ENCODE results near the gene ALKBH4.
A peak's percentile ranks its signal among the peaks of the same experiment; 100 is the strongest.
"Not testable (repeated sequence)": the region's sequence is repeated elsewhere in the genome, so short reads cannot be mapped to it uniquely, and the experiment has no call there.

ALKBH4 gene

GRCh38 chr7:102478314-102479208 is 13.9 kb upstream of the ALKBH4 start, which contains the start of gene POLR2J:
Gene POLR2J (minus strand): TSS chr7:102478922. CDS start chr7:102478860, 62 bp downstream.
- DNase-seq (ENCODE audit: low read depth in 2 of 2), result peak; percentile 82 to 99

GRCh38 chr7:102474736-102475435 is 10.2 kb upstream of the ALKBH4 start:
- not testable (repeated sequence) for DNase-seq (ENCODE audit: low read depth in 2 of 2)

- DNase-seq (ENCODE audit: low read depth in 2 of 2), result not testable (repeated sequence)
Observed at GRCh38 chr7:102474116-102474515, 9.5 kb upstream of the ALKBH4 start.

- no peak for DNase-seq (ENCODE audit: low read depth in 2 of 2)
Observed at GRCh38 chr7:102473271-102473991, 8.8 kb upstream of the ALKBH4 start.

GRCh38 chr7:102472126-102473041 is 7.7 kb upstream of the ALKBH4 start:
- DNase-seq (ENCODE audit: low read depth in 2 of 2), result no peak

- DNase-seq (ENCODE audit: low read depth in 2 of 2), result no peak
Observed at GRCh38 chr7:102471791-102472125, 7.1 kb upstream of the ALKBH4 start.

GRCh38 chr7:102469972-102470825 is 5.5 kb upstream of the ALKBH4 start:
- DNase-seq (ENCODE audit: low read depth in 2 of 2), result no peak

- no peak for DNase-seq (ENCODE audit: low read depth in 2 of 2)
Observed at GRCh38 chr7:102469351-102469971, 4.8 kb upstream of the ALKBH4 start.

GRCh38 chr7:102468478-102469350 is 4.1 kb upstream of the ALKBH4 start:
- no peak for DNase-seq (ENCODE audit: low read depth in 2 of 2)

- DNase-seq (ENCODE audit: low read depth in 2 of 2), result no peak
Observed at GRCh38 chr7:102467581-102468477, 3.2 kb upstream of the ALKBH4 start.

GRCh38 chr7:102466097-102466496 is 1.4 kb upstream of the ALKBH4 start:
- no peak for DNase-seq (ENCODE audit: low read depth in 2 of 2)

GRCh38 chr7:102463841-102464576 is 654 bp downstream of the ALKBH4 start:
- no peak for DNase-seq (ENCODE audit: low read depth in 2 of 2)

- DNase-seq (ENCODE audit: low read depth in 2 of 2), result no peak
Observed at GRCh38 chr7:102460467-102460866, 4.2 kb downstream of the ALKBH4 start.

GRCh38 chr7:102459221-102459844 is 5.3 kb downstream of the ALKBH4 start:
- DNase-seq (ENCODE audit: low read depth in 2 of 2), result no peak

- no peak for DNase-seq (ENCODE audit: low read depth in 2 of 2)
Observed at GRCh38 chr7:102457352-102457924, 7.2 kb downstream of the ALKBH4 start.

- DNase-seq (ENCODE audit: low read depth in 2 of 2), result no peak
Observed at GRCh38 chr7:102456327-102456726, 8.3 kb downstream of the ALKBH4 start.

Measured in stimulated activated CD8-positive, alpha-beta memory T cell treated with anti-CD3 and anti-CD28 coated beads, Interleukin-7, amount 100 ng/mL, for 1 hour (primary cell).